Stimulated activated memory B cell treated with anti-CD40 and anti-IgM and Interleukin-4, amounts not matched to agents 10 μg/mL and 1 μg/mL and 100 μg/mL, for 72 hours (primary cell): Measurements from ENCODE around the gene TSGA10IP.
A peak's percentile ranks its signal among the peaks of the same experiment; 100 is the strongest.

Experiments used
- ATAC-seq: fragments of 150-1000 bp; cut with Tn5 transposase; 2 replicates; pipeline ENCODE4 v1.10.0; 2021
- H3K27ac Mint-ChIP-seq: one replicate; pipeline ENCODE4 v1.8.0; 2022; ENCODE audit warnings: mild to moderate bottlenecking, mixed read lengths
- H3K27me3 Mint-ChIP-seq: one replicate; pipeline ENCODE4 v1.8.0; 2022; ENCODE audit warnings: mixed read lengths
- H3K36me3 Mint-ChIP-seq: one replicate; pipeline ENCODE4 v1.8.0; 2022; ENCODE audit warnings: mixed read lengths
- H3K4me1 Mint-ChIP-seq: one replicate; pipeline ENCODE4 v1.8.0; 2022; ENCODE audit warnings: mixed read lengths
- H3K4me3 Mint-ChIP-seq: one replicate; pipeline ENCODE4 v1.8.0; 2022; ENCODE audit warnings: mild to moderate bottlenecking, moderate library complexity, mixed read lengths
- H3K9me3 Mint-ChIP-seq: one replicate; pipeline ENCODE4 v1.8.0; 2022; ENCODE audit warnings: mixed read lengths

TSGA10IP gene

GRCh38 chr11:65945430-65945911 lies at the start of gene TSGA10IP:
TSS of gene TSGA10IP (plus strand) at chr11:65945480. CDS start at chr11:65945676, 196 bp downstream.
- no peaks in the 10 kb centered on the region for H3K9me3 Mint-ChIP-seq
- no peak within 1 kb of the TSS for H3K4me3 Mint-ChIP-seq
- no peak within 1 kb of the TSS for H3K27ac Mint-ChIP-seq
- H3K27me3 Mint-ChIP-seq: no peaks in the 10 kb centered on the region
- no peaks in the 10 kb centered on the region for H3K36me3 Mint-ChIP-seq
- ATAC-seq: no peak
- H3K4me1 Mint-ChIP-seq: peaks cover 12% of the 10 kb centered on the region

GRCh38 chr11:65895482-65895981 lies 49.7 kb upstream of the TSGA10IP start:
- no peak for ATAC-seq
- Mint-ChIP-seq H3K27ac (peak overlapping the region; percentile 92), H3K36me3 (no peaks in the 10 kb centered on the region), H3K4me3 (no peak overlapping the region), H3K27me3 (no peaks in the 10 kb centered on the region), H3K4me1 (peaks cover 52% of the 10 kb centered on the region), H3K9me3 (no peaks in the 10 kb centered on the region)

GRCh38 chr11:65896034-65896999 lies 49.0 kb upstream of the TSGA10IP start:
- no peak overlapping the region for H3K4me3 Mint-ChIP-seq
- peak overlapping the region; percentile 92 for H3K27ac Mint-ChIP-seq

GRCh38 chr11:65897020-65897471 lies 48.2 kb upstream of the TSGA10IP start:
- ATAC-seq: no peak
- Mint-ChIP-seq H3K9me3 (no peaks in the 10 kb centered on the region), H3K36me3 (no peaks in the 10 kb centered on the region), H3K27me3 (peaks cover 6% of the 10 kb centered on the region), H3K4me3 (no peak overlapping the region), H3K4me1 (peaks cover 47% of the 10 kb centered on the region), H3K27ac (no peak overlapping the region)

More at GRCh38 chr11:65896034-65896999, 49.0 kb upstream of the TSGA10IP start:
- no peak for ATAC-seq
- H3K36me3 Mint-ChIP-seq: no peaks in the 10 kb centered on the region
- no peaks in the 10 kb centered on the region for H3K27me3 Mint-ChIP-seq
- no peaks in the 10 kb centered on the region for H3K9me3 Mint-ChIP-seq
- peaks cover 54% of the 10 kb centered on the region for H3K4me1 Mint-ChIP-seq

- ATAC-seq: no peak
- peak overlapping the region; percentile 60 for H3K27ac Mint-ChIP-seq
- peaks cover 30% of the 10 kb centered on the region for H3K4me1 Mint-ChIP-seq
- peaks cover 24% of the 10 kb centered on the region for H3K27me3 Mint-ChIP-seq
- peak overlapping the region; percentile 79 for H3K4me3 Mint-ChIP-seq
- H3K36me3 Mint-ChIP-seq: no peaks in the 10 kb centered on the region
- no peaks in the 10 kb centered on the region for H3K9me3 Mint-ChIP-seq
Observed at GRCh38 chr11:65898656-65899355, 46.5 kb upstream of the TSGA10IP start.

GRCh38 chr11:65899356-65900124 lies 45.7 kb upstream of the TSGA10IP start:
- no peaks in the 10 kb centered on the region for H3K36me3 Mint-ChIP-seq
- H3K27me3 Mint-ChIP-seq: peaks cover 30% of the 10 kb centered on the region
- H3K4me3 Mint-ChIP-seq: peak overlapping the region; percentile 71
- no peaks in the 10 kb centered on the region for H3K9me3 Mint-ChIP-seq
- peaks cover 23% of the 10 kb centered on the region for H3K4me1 Mint-ChIP-seq
- H3K27ac Mint-ChIP-seq: peak overlapping the region; percentile 60
- no peak for ATAC-seq

GRCh38 chr11:65900125-65900898 lies 45.0 kb upstream of the TSGA10IP start, which contains the start of gene FOSL1:
TSS of gene FOSL1 (minus strand) at chr11:65900388. CDS start at chr11:65900339, 49 bp downstream.
- peaks cover 20% of the 10 kb centered on the region for H3K4me1 Mint-ChIP-seq
- H3K36me3 Mint-ChIP-seq: no peaks in the 10 kb centered on the region
- peaks cover 30% of the 10 kb centered on the region for H3K27me3 Mint-ChIP-seq
- ATAC-seq: peak; percentile 94
- peak within 1 kb of the TSS; percentile 60 for H3K27ac Mint-ChIP-seq
- H3K4me3 Mint-ChIP-seq: peak within 1 kb of the TSS; percentile 71
- H3K9me3 Mint-ChIP-seq: no peaks in the 10 kb centered on the region

GRCh38 chr11:65900899-65901180 lies 44.4 kb upstream of the TSGA10IP start:
- no peak overlapping the region for H3K27ac Mint-ChIP-seq
- no peaks in the 10 kb centered on the region for H3K36me3 Mint-ChIP-seq
- H3K4me3 Mint-ChIP-seq: peak overlapping the region; percentile 46
- no peak for ATAC-seq
- peaks cover 14% of the 10 kb centered on the region for H3K4me1 Mint-ChIP-seq
- peaks cover 30% of the 10 kb centered on the region for H3K27me3 Mint-ChIP-seq
- H3K9me3 Mint-ChIP-seq: no peaks in the 10 kb centered on the region

- Mint-ChIP-seq H3K4me1 (peaks cover 4% of the 10 kb centered on the region), H3K9me3 (no peaks in the 10 kb centered on the region), H3K27ac (no peak overlapping the region), H3K27me3 (peaks cover 47% of the 10 kb centered on the region), H3K4me3 (no peak overlapping the region), H3K36me3 (no peaks in the 10 kb centered on the region)
- ATAC-seq: no peak
Observed at GRCh38 chr11:65903068-65903481, 42.2 kb upstream of the TSGA10IP start.

GRCh38 chr11:65903715-65904114 lies 41.6 kb upstream of the TSGA10IP start:
- no peak for ATAC-seq
- Mint-ChIP-seq H3K4me3 (no peak overlapping the region), H3K4me1 (peaks cover 4% of the 10 kb centered on the region), H3K27me3 (peaks cover 48% of the 10 kb centered on the region), H3K27ac (no peak overlapping the region), H3K36me3 (no peaks in the 10 kb centered on the region), H3K9me3 (no peaks in the 10 kb centered on the region)

- peaks cover 73% of the 10 kb centered on the region for H3K27me3 Mint-ChIP-seq
- H3K27ac Mint-ChIP-seq: no peak overlapping the region
- H3K9me3 Mint-ChIP-seq: no peaks in the 10 kb centered on the region
- no peak for ATAC-seq
- H3K4me3 Mint-ChIP-seq: no peak overlapping the region
- H3K4me1 Mint-ChIP-seq: peaks cover 4% of the 10 kb centered on the region
- no peaks in the 10 kb centered on the region for H3K36me3 Mint-ChIP-seq
Observed at GRCh38 chr11:65906602-65907001, 38.7 kb upstream of the TSGA10IP start.

- H3K4me3 Mint-ChIP-seq: no peak overlapping the region
- ATAC-seq: no peak
Observed at GRCh38 chr11:65907878-65908277, 37.4 kb upstream of the TSGA10IP start.

GRCh38 chr11:65911682-65912568 lies 33.4 kb upstream of the TSGA10IP start:
- Mint-ChIP-seq H3K9me3 (no peaks in the 10 kb centered on the region), H3K27ac (no peak overlapping the region), H3K4me3 (no peak overlapping the region), H3K27me3 (peaks cover 45% of the 10 kb centered on the region), H3K36me3 (no peaks in the 10 kb centered on the region), H3K4me1 (peaks cover 47% of the 10 kb centered on the region)
- ATAC-seq: peak; percentile 65

More at GRCh38 chr11:65907878-65908277, 37.4 kb upstream of the TSGA10IP start:
- no peaks in the 10 kb centered on the region for H3K9me3 Mint-ChIP-seq
- H3K27me3 Mint-ChIP-seq: peaks cover 65% of the 10 kb centered on the region
- H3K36me3 Mint-ChIP-seq: no peaks in the 10 kb centered on the region
- no peak overlapping the region for H3K27ac Mint-ChIP-seq
- H3K4me1 Mint-ChIP-seq: peaks cover 17% of the 10 kb centered on the region
